Measurements from ENCODE around the gene NUP62CL.

DNA sequence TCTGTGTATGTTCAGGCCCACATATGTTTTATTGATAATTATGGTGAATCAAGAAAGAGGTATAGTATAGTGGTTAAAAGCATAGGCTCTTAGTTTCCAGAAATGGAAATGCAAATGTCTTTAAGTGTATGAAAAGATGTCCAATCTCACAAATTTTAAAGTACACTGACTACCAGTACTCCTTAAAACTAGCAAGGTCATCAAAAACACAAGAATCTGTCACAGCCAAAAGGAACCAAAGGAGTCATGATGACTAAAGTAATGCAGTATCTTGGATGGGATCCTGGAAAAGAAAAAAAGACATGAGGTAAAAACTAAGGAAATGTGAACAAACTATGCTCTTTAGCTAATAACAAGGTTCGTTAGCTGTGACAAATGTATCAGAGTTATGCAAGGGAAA, 87.0 kb downstream of the NUP62CL start:
- TF ChIP-seq, protein P1, sequence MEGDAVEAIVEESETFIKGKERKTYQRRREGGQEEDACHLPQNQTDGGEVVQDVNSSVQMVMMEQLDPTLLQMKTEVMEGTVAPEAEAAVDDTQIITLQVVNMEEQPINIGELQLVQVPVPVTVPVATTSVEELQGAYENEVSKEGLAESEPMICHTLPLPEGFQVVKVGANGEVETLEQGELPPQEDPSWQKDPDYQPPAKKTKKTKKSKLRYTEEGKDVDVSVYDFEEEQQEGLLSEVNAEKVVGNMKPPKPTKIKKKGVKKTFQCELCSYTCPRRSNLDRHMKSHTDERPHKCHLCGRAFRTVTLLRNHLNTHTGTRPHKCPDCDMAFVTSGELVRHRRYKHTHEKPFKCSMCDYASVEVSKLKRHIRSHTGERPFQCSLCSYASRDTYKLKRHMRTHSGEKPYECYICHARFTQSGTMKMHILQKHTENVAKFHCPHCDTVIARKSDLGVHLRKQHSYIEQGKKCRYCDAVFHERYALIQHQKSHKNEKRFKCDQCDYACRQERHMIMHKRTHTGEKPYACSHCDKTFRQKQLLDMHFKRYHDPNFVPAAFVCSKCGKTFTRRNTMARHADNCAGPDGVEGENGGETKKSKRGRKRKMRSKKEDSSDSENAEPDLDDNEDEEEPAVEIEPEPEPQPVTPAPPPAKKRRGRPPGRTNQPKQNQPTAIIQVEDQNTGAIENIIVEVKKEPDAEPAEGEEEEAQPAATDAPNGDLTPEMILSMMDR (IDR thresholded peaks at IDR 0.05) = no peak
- no peak for TF ChIP-seq POLR2A (IDR thresholded peaks at IDR 0.05)
